Measurements from ENCODE around the gene EFNA1.

EFNA1 gene

GRCh38 chr1:155093911-155094621 is 33.6 kb upstream of the EFNA1 start:
- no peak overlapping the region for H3K4me3 ChIP-seq (ENCODE audit: low read depth, low read length)
- no peak for DNase-seq (ENCODE audit: low read depth)
- peak; percentile 65 for TF ChIP-seq CTCF (IDR thresholded peaks at IDR 0.05; ENCODE audit: control insufficient read depth, extremely low read depth, insufficient read depth)

GRCh38 chr1:155094622-155094948 is 33.1 kb upstream of the EFNA1 start:
- no peak overlapping the region for H3K4me3 ChIP-seq (ENCODE audit: low read depth, low read length)
- no peak for DNase-seq (ENCODE audit: low read depth)
- no peak for TF ChIP-seq CTCF (IDR thresholded peaks at IDR 0.05; ENCODE audit: control insufficient read depth, extremely low read depth, insufficient read depth)

- TF ChIP-seq CTCF (IDR thresholded peaks at IDR 0.05; ENCODE audit: control insufficient read depth, extremely low read depth, insufficient read depth) = no peak
- H3K4me3 ChIP-seq (ENCODE audit: low read depth, low read length) = no peak overlapping the region
- no peak for DNase-seq (ENCODE audit: low read depth)
Measured at GRCh38 chr1:155099331-155099730, 28.3 kb upstream of the EFNA1 start.

GRCh38 chr1:155103325-155103724 is 24.4 kb upstream of the EFNA1 start:
- TF ChIP-seq CTCF (IDR thresholded peaks at IDR 0.05; ENCODE audit: control insufficient read depth, extremely low read depth, insufficient read depth) = no peak
- no peak overlapping the region for H3K4me3 ChIP-seq (ENCODE audit: low read depth, low read length)
- DNase-seq (ENCODE audit: low read depth) = no peak

DNA sequence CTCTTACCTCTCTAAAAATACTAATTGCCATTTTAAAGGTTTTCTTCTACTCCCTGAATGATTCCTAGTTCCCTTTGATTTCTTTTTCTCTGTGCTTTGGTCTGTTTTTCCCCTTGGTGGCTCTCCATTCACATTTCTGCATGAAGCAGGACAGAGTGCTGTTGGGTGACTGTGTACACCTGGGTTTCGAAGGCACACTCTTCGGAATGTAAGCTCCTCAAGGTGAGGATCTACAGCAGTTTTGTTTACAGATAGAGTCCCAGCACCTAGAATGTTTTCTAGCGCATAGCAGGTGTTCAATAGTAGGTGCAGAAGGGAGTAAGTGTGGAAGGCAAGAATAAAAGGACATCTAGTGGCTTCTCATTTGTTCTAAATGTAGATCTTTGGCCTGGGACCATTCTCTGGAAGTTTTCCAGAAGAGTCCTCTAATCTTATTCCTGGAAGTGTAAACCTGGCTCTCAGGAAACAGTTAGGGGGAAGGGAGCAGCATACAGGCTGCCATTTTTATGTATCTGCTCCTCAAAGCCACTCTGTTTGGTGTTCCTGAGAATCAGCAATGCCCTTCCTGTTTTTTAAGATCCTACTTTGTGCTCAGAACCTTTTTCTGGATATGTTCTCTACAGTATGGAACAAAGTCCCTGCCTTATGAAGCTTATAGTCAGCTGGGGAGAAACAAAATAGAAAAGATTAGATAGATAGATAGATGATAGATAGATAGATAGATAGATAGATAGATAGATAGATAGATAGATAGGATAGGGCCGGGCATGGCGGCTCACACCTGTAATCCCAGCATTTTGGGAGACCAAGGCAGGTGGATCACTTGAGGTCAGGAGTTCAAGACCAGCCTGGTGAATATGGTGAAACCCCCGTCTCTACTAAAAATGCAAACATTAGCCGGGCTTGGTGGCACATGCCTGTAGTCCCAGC is 22.8 kb upstream of the EFNA1 start:
- H3K4me3 ChIP-seq (ENCODE audit: low read depth, low read length) = no peak overlapping the region
- DNase-seq (ENCODE audit: low read depth) = no peak
- TF ChIP-seq CTCF (IDR thresholded peaks at IDR 0.05; ENCODE audit: control insufficient read depth, extremely low read depth, insufficient read depth) = no peak

- DNase-seq (ENCODE audit: low read depth) = no peak
- no peak for TF ChIP-seq CTCF (IDR thresholded peaks at IDR 0.05; ENCODE audit: control insufficient read depth, extremely low read depth, insufficient read depth)
- H3K4me3 ChIP-seq (ENCODE audit: low read depth, low read length) = no peak overlapping the region
Measured at GRCh38 chr1:155105604-155106011, 22.1 kb upstream of the EFNA1 start.
